Raji (cell line): ENCODE data around the gene RNF208.

ENCODE experiments used
- POLR2A ChIP-seq: IDR thresholded peaks from 2 replicates; pipeline ENCODE4 v1.6.1; 2011; ENCODE audit warnings: low read depth, low read length, control low read depth; ENCODE audit not compliant: insufficient read depth

Gene RNF208

GRCh38 chr9:137173796-137174664, 48.0 kb downstream of the RNF208 start:
- TF ChIP-seq POLR2A = no peak

GRCh38 chr9:137172901-137173795, 48.9 kb downstream of the RNF208 start:
- TF ChIP-seq POLR2A = no peak

DNA sequence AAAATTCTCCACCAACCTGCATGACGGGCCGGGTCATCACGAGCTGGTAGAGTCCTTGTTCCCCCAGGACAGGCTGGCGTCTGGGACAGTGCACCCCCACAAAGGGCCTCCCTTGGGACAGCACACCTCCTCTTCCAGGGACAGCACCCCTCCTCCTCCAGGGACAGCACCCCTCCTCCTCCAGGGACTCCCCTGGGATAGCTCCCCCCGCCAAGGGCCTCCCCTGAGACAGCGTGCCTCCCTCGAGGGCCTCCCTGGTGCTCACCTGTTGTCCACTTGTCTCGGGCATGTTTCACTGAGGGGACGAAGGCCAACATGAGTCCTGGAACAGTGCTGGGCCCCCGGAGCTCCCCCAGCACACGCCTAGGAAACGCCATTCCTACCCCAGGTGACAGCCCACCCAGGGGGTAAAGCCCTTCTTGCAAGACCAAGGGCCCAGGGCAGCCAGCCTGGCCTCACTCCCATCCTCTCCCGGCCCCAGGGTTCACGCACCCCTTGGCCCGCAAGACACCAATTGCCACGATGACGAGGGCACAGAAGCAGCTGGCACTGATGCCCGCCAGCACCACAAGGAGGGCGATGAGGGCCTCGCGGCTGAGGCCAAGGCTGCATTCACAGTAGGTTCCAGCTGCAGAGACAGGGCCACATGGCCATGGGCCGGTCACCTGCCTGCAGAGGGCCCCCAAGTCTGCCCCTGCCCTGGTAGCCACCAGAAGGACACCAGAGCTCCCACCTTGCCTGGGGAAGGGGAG, 50.7 kb downstream of the RNF208 start:
- no peak for TF ChIP-seq POLR2A

DNA sequence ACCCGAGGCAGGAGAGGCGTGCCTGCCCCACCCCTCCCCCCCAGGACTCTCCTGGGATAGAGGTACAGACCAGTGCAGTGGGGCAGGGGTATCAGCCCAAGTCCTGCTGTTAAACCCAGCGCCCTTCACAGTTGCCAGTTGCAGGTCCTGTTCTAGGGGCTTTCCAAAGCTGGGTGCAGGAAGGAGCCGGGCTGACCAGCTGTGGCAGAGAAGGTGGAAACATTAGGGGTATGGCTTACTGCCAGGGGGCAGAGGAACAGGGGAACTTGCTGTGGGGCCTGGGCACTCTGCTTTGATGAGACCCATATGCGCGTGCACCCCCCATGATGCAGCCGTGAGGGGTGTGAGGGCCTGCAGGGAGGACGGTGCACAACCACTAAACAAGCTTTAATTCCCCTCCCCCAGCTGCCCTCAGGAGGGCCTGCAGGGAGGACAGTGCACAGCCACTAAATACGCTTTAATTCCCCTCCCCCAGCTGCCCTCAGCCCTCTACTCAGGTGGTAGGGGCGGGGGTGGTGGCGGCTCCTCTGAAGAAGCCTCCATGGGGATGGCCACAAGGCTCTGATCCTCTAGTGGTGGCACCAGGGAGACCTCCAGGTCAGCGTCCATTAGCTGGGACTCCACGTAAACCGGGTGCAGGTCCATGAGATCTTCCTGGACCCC, 51.4 kb downstream of the RNF208 start:
- TF ChIP-seq POLR2A = no peak
